ENCODE measurements around the gene BRSK1.
"Not testable (repeated sequence)": the region's sequence is repeated elsewhere in the genome, so short reads cannot be mapped to it uniquely, and the experiment has no call there.

Gene BRSK1

DNA sequence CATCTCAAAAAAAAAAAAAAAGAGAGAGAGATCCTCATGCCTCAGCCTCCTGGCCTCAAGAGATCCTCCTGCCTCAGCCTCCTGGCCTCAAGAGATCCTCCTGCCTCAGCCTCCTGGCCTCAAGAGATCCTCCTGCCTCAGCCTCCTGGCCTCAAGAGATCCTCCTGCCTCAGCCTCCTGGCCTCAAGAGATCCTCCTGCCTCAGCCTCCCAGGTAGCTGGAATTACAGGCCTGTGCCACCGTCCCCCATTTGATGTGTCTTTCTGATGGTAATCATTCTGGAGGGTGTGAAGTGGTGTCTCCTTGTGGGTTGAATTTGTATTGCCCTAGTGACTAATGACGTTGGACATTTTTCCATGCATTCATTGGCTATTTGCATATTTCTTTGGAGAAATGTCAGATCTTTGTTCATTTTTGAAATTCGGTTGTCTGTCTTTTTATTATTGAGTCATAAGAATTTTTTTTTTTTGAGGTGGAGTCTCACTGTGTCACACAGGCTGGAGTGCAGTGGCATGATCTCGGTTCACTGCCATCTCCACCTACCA, 45.0 kb downstream of the BRSK1 start:
- not testable (repeated sequence) for DNase-seq (ENCODE audit: low read depth, low spot score)

GRCh38 chr19:55329791-55330190, 46.0 kb downstream of the BRSK1 start:
- not testable (repeated sequence) for DNase-seq (ENCODE audit: low read depth, low spot score)

DNA sequence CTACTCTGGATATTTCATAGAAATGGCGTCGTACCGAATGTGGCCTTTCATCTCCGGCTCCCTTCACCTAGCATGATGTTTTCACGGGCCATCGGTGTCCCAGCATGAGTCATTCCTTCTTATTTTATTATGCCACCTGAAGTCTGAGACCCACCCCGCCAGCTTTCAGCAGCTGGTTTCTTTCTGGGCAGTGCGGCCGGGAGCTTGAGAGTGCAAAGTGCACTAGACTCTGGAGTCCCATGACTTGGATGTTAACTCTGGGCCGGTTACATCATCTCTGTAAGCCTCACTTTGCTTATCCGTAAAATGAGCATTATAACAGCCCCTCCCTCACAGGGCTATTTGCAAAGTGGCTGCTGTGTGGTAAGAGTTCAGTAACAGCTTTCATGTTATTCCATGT, 50.1 kb downstream of the BRSK1 start:
- no peak for DNase-seq (ENCODE audit: low read depth, low spot score)

DNA sequence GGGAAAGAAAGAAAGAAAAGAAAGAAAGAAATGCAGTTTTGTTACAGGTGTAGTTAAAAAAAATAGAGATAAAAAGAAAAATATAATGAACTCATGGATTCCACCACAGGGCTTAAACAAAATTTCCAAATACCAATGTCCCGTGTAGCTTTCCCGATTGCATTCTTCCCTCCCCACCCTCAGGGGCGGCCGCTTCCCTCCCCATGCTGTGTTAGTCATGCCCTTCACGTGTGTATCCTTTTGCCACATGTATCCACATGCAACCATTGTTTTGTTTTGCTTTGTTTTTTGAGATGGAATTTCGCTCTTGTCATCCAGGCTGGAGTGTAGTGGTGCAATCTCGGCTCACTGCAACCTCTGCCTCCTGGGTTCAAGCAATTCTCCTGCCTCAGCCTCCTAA, 52.3 kb downstream of the BRSK1 start:
- no peak for DNase-seq (ENCODE audit: low read depth, low spot score)

GRCh38 chr19:55339105-55339888, 55.5 kb downstream of the BRSK1 start, which contains the start of gene KMT5C:
TSS of gene KMT5C (plus strand) at chr19:55339876. CDS start at chr19:55341937, 2,061 bp downstream.
- peak; percentile 100 for DNase-seq (ENCODE audit: low read depth, low spot score)

GRCh38 chr19:55339889-55340783, 56.3 kb downstream of the BRSK1 start:
- no peak for DNase-seq (ENCODE audit: low read depth, low spot score)

GRCh38 chr19:55340784-55341147, 57.0 kb downstream of the BRSK1 start:
- DNase-seq (ENCODE audit: low read depth, low spot score) = no peak

GRCh38 chr19:55341171-55341588, 57.4 kb downstream of the BRSK1 start:
- DNase-seq (ENCODE audit: low read depth, low spot score) = no peak

GRCh38 chr19:55341595-55342531, 58.1 kb downstream of the BRSK1 start:
- no peak for DNase-seq (ENCODE audit: low read depth, low spot score)

GRCh38 chr19:55344444-55344843, 60.6 kb downstream of the BRSK1 start:
- DNase-seq (ENCODE audit: low read depth, low spot score) = no peak

DNA sequence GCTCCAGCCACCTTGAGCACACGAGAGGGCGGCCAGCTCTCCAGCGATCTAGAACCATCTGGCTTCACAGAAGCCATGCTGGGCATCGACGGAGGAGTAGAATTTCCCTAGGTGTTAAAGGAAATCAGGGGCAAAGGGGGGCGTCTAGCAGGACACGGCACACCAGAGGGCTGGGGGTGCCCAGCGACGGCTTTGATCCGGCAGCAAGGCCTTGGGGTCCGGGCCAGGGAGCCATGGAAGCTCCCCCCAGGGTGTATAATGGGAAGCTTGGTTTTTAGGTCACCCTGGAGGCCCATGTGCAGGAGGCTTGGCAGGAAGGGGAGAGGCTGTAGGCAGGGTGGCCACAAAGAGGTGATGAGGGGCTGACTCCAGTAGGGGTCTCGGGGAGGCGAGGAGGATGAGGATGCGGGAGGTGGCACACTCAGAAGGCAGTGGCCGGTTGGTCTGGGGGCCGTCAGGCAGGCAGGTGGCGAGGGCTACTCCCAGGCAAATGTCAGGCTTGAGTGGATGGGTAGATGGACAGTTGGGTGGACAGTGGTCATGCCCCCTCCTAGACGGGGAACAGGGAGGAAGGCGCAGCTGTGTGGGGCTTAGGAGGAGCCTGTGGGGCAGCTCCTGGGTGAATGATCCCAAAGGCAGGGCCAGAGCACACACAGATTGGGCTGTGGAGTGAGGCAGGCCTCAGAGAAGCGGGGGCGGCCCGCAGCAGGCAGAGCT, 61.5 kb downstream of the BRSK1 start:
- no peak for DNase-seq (ENCODE audit: low read depth, low spot score)

GRCh38 chr19:55345818-55346724, 62.3 kb downstream of the BRSK1 start:
- no peak for DNase-seq (ENCODE audit: low read depth, low spot score)

- DNase-seq (ENCODE audit: low read depth, low spot score) = no peak
Observed at GRCh38 chr19:55346725-55347441, 63.1 kb downstream of the BRSK1 start.

GRCh38 chr19:55347442-55348009, 63.7 kb downstream of the BRSK1 start:
- DNase-seq (ENCODE audit: low read depth, low spot score) = no peak

DNA sequence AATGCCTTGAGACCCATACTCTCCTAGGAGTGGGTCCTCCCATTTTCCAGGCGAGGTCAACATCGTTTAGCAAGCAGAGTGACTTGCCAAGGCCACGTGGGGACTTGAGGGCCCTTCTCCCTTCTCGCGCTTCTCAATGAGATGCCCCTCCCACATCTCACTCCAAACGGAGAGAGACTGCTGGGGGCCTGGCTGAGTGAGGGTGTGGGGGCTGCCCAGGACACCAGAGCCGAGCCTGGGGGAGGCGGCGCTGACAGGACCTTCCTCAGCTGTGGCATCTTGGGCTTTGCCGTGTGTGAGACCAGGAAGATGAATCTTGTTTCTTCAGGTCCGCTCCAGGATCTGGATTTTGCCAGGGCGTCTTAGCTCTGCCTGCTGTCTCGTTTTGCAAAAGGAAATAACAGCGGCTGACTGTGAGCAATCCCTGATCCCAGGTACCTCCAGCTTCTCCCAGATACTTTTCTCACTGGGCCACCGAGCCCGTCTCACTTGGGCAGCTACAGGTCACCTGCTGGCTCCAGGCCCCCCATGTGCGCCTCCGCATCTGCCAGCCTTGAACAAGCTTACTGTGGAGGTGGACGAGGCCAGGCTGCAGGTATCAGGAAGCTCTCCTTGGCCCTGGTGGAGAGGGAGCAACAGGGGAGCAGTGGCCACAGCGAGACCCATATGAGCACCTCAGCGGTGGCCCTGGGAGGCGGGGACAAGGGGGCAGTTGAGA, 64.7 kb downstream of the BRSK1 start:
- no peak for DNase-seq (ENCODE audit: low read depth, low spot score)

GRCh38 chr19:55350620-55351315, 67.0 kb downstream of the BRSK1 start:
- no peak for DNase-seq (ENCODE audit: low read depth, low spot score)

GRCh38 chr19:55352040-55352439, 68.2 kb downstream of the BRSK1 start:
- DNase-seq (ENCODE audit: low read depth, low spot score) = no peak

Data from iPS DF 19.7 (cell line).